ENCODE data around the gene CNKSR2. TPM values are rescaled to one million over a fixed set of nuclear protein-coding genes. Genes with fewer than 3 reads are reported as not detected.

CNKSR2 gene
- total and polyA plus RNA-seq, 2 of the 13 experiments (the other 11 are each of a cell fraction or from before 2014, with no cell fraction given): not detected

DNA sequence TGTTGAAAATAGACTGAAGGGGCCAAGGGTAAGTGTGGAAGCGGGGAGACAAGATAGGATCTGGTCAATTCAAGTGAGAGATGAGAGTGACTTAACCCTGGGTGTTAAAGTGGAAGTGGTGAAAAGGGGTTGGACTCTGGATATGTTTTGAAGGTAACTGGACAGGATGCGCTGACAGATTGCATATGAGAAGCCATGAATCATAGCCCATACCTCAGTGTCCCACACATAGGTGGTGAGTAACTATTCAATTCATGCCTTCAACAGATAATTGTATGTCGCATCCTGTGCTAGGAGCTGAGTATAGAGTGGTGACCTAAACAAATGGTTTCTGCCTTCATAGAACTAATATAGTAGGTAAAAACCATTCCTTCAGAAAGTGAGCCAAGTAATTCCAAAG is 207.3 kb downstream of the CNKSR2 start:
- ChIA-PET CTCF (ENCODE audit: low intra/inter-chr PET ratio, low total read pairs) (no interaction called here), POLR2A (no interaction called here)
- Histone ChIP-seq H3K27ac (ENCODE audit: extremely low read length, insufficient read depth, low read length) (no peak overlapping the region), H3K9me3 (ENCODE audit: low read length) (no peaks in the 10 kb centered on the region), H3K4me1 (ENCODE audit: insufficient read depth, low read length) (no peaks in the 10 kb centered on the region), H3K27me3 (ENCODE audit: control insufficient read depth in 1 of 2, insufficient read depth in 2 of 2, low read length in 2 of 2) (no peaks in the 10 kb centered on the region), H3K9ac (ENCODE audit: insufficient read depth, low read depth, low read length) (no peak overlapping the region), H3K4me2 (ENCODE audit: low read depth, low read length) (no peak overlapping the region), H4K20me1 (ENCODE audit: insufficient read depth, low read length) (no peaks in the 10 kb centered on the region), H2AFZ (ENCODE audit: low read length) (no peak overlapping the region), H3K36me3 (replicated peaks in 1 of 2; ENCODE audit: control insufficient read depth in 1 of 2, insufficient read depth in 2 of 2, low read length in 2 of 2) (no peaks in the 10 kb centered on the region), H3K4me3 (replicated peaks in 1 of 3; ENCODE audit: insufficient read depth in 1 of 3, low read depth in 2 of 3, low read length in 3 of 3) (no peak overlapping the region), H3K79me2 (ENCODE audit: insufficient read depth, low read length) (no peaks in the 10 kb centered on the region)
- DNase-seq (ENCODE audit: low spot score) (no peak), FAIRE-seq (no peak), ATAC-seq (no peak)
- BruUV-seq (replicated peaks): no TSS peak
- intact Hi-C loops (cut with micrococcal nuclease; ENCODE audit: unreplicated experiment) (no loop called here), in situ Hi-C loops (cut with HindIII; ENCODE audit: extremely low pct_ligation_motif_present, low pct_unique_long_range_greater_than_20kb) (no loop called here)
- TF ChIP-seq TAF15 (IDR thresholded peaks at IDR 0.05; ENCODE audit: low read depth, low read length, poor library complexity, severe bottlenecking) (no peak), NFYB (CRISPR knock-in tag; IDR thresholded peaks at IDR 0.05) (no peak), XBP1 (CRISPR knock-in tag; IDR thresholded peaks at IDR 0.05) (no peak), EP300 (IDR thresholded peaks at IDR 0.05; ENCODE audit: low read depth in 2 of 2, low read length in 2 of 2) (no peak), EP300 (CRISPR knock-in tag; IDR thresholded peaks at IDR 0.05; ENCODE audit: borderline replicate concordance) (no peak), PRPF4 (IDR thresholded peaks at IDR 0.05; ENCODE audit: low read depth, low read length, poor library complexity, severe bottlenecking) (no peak), DPF2 (CRISPR knock-in tag; IDR thresholded peaks at IDR 0.05; ENCODE audit: borderline replicate concordance, low read depth) (no peak), ZZZ3 (CRISPR knock-in tag; IDR thresholded peaks at IDR 0.05; ENCODE audit: borderline replicate concordance) (no peak), ZNF775 (CRISPR knock-in tag; IDR thresholded peaks at IDR 0.05; ENCODE audit: borderline replicate concordance) (no peak), ZNF264 (CRISPR knock-in tag; IDR thresholded peaks at IDR 0.05) (no peak), ZFP90 (CRISPR knock-in tag; IDR thresholded peaks at IDR 0.05; ENCODE audit: borderline replicate concordance) (no peak), SIN3A (IDR thresholded peaks at IDR 0.05; ENCODE audit: borderline replicate concordance, low read depth, low read length) (no peak), ZNF263 (CRISPR knock-in tag; IDR thresholded peaks at IDR 0.05) (no peak), ZNF572 (CRISPR knock-in tag; IDR thresholded peaks at IDR 0.05) (no peak), ZNF616 (CRISPR knock-in tag; IDR thresholded peaks at IDR 0.05; ENCODE audit: low read depth) (no peak), ZNF737 (CRISPR knock-in tag; IDR thresholded peaks at IDR 0.05; ENCODE audit: borderline replicate concordance) (no peak)
- TF ChIP-seq, protein P1, sequence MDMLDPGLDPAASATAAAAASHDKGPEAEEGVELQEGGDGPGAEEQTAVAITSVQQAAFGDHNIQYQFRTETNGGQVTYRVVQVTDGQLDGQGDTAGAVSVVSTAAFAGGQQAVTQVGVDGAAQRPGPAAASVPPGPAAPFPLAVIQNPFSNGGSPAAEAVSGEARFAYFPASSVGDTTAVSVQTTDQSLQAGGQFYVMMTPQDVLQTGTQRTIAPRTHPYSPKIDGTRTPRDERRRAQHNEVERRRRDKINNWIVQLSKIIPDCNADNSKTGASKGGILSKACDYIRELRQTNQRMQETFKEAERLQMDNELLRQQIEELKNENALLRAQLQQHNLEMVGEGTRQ (IDR thresholded peaks at IDR 0.05; ENCODE audit: low read depth, low read length): no peak
- TF ChIP-seq, protein P1 (CRISPR knock-in tag; IDR thresholded peaks at IDR 0.05; ENCODE audit: borderline replicate concordance): no peak
- WGBS (ENCODE audit: low lambda C conversion rate): 2% methylated on average over 3 of the region's 3 CpGs

Data from HepG2 (cell line).